Measurements from ENCODE around the gene PLEKHN1.

GRCh38 chr1:984476-984814 is 18.2 kb downstream of the PLEKHN1 start:
- TF ChIP-seq POLR2A (IDR thresholded peaks at IDR 0.05): no peak
- no peak for TF ChIP-seq POLR2AphosphoS5 (IDR thresholded peaks at IDR 0.05)
- TF ChIP-seq CTCF (IDR thresholded peaks at IDR 0.05): peak in 2 of 5 experiments; percentile 20 to 23

Data from transverse colon (tissue), 4 donors.